ENCODE measurements around the gene CPT1A.

GRCh38 chr11:68863553-68864265 lies 22.0 kb upstream of the CPT1A start:
- TF ChIP-seq, protein P1, sequence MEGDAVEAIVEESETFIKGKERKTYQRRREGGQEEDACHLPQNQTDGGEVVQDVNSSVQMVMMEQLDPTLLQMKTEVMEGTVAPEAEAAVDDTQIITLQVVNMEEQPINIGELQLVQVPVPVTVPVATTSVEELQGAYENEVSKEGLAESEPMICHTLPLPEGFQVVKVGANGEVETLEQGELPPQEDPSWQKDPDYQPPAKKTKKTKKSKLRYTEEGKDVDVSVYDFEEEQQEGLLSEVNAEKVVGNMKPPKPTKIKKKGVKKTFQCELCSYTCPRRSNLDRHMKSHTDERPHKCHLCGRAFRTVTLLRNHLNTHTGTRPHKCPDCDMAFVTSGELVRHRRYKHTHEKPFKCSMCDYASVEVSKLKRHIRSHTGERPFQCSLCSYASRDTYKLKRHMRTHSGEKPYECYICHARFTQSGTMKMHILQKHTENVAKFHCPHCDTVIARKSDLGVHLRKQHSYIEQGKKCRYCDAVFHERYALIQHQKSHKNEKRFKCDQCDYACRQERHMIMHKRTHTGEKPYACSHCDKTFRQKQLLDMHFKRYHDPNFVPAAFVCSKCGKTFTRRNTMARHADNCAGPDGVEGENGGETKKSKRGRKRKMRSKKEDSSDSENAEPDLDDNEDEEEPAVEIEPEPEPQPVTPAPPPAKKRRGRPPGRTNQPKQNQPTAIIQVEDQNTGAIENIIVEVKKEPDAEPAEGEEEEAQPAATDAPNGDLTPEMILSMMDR (IDR thresholded peaks at IDR 0.05), result no peak
- no peak for TF ChIP-seq POLR2A (IDR thresholded peaks at IDR 0.05)

Data from Peyer's patch (tissue), 4 donors.